ENCODE data around the gene CFAP300. TPM values are rescaled to one million over a fixed set of nuclear protein-coding genes. Genes with fewer than 3 reads are reported as not detected.
A peak's percentile ranks its signal among the peaks of the same experiment; 100 is the strongest.

CFAP300 gene
- polyA plus RNA-seq, 2 of the 4 experiments (the other 2 are of a cell fraction), result 8.2 to 17.1 TPM

GRCh38 chr11:102108734-102109440 is 61.6 kb downstream of the CFAP300 start:
- Histone ChIP-seq H3K4me2 (peak overlapping the region; percentile 84), H3K4me3 (no peak overlapping the region; the same call in 2 of the 3 replicates), H3K27ac (peak overlapping the region; percentile 99), H3K4me1 (peaks cover 18% of the 10 kb centered on the region), H3K9me3 (no peaks in the 10 kb centered on the region)
- ChIA-PET CTCF (no interaction called here), POLR2A (interaction anchor here (1.2 kb wide), 1 partner anchor 160 kb away, joined by 3 read pairs; no protein-coding TSS in a partner anchor)
- DNase-seq (ENCODE audit: low read depth in 1 of 2, low spot score in 1 of 2) (no peak), FAIRE-seq (no peak), ATAC-seq (no peak)
- TF ChIP-seq BCL3 (IDR thresholded peaks at IDR 0.05) (no peak), FOSB (CRISPR knock-in tag; IDR thresholded peaks at IDR 0.05) (no peak), ZFP36 (IDR thresholded peaks at IDR 0.05; ENCODE audit: borderline replicate concordance, partially characterized antibody) (no peak), ZSCAN20 (CRISPR knock-in tag; IDR thresholded peaks at IDR 0.05) (no peak), CEBPB (IDR thresholded peaks at IDR 0.05) (no peak), SREBF2 (IDR thresholded peaks at IDR 0.05) (no peak), POLR2AphosphoS2 (conservative IDR thresholded peaks at IDR 0.05; ENCODE audit: low read length) (no peak), RARB (CRISPR knock-in tag; IDR thresholded peaks at IDR 0.05) (no peak), TFCP2L1 (CRISPR knock-in tag; IDR thresholded peaks at IDR 0.05) (no peak), NPAS2 (CRISPR knock-in tag; IDR thresholded peaks at IDR 0.05; ENCODE audit: borderline replicate concordance) (no peak)
- TF ChIP-seq, protein P1, sequence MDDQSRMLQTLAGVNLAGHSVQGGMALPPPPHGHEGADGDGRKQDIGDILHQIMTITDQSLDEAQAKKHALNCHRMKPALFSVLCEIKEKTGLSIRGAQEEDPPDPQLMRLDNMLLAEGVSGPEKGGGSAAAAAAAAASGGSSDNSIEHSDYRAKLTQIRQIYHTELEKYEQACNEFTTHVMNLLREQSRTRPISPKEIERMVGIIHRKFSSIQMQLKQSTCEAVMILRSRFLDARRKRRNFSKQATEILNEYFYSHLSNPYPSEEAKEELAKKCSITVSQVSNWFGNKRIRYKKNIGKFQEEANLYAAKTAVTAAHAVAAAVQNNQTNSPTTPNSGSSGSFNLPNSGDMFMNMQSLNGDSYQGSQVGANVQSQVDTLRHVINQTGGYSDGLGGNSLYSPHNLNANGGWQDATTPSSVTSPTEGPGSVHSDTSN (IDR thresholded peaks at IDR 0.05), result no peak
- TF ChIP-seq, protein P2, sequence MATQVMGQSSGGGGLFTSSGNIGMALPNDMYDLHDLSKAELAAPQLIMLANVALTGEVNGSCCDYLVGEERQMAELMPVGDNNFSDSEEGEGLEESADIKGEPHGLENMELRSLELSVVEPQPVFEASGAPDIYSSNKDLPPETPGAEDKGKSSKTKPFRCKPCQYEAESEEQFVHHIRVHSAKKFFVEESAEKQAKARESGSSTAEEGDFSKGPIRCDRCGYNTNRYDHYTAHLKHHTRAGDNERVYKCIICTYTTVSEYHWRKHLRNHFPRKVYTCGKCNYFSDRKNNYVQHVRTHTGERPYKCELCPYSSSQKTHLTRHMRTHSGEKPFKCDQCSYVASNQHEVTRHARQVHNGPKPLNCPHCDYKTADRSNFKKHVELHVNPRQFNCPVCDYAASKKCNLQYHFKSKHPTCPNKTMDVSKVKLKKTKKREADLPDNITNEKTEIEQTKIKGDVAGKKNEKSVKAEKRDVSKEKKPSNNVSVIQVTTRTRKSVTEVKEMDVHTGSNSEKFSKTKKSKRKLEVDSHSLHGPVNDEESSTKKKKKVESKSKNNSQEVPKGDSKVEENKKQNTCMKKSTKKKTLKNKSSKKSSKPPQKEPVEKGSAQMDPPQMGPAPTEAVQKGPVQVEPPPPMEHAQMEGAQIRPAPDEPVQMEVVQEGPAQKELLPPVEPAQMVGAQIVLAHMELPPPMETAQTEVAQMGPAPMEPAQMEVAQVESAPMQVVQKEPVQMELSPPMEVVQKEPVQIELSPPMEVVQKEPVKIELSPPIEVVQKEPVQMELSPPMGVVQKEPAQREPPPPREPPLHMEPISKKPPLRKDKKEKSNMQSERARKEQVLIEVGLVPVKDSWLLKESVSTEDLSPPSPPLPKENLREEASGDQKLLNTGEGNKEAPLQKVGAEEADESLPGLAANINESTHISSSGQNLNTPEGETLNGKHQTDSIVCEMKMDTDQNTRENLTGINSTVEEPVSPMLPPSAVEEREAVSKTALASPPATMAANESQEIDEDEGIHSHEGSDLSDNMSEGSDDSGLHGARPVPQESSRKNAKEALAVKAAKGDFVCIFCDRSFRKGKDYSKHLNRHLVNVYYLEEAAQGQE (IDR thresholded peaks at IDR 0.05), result no peak
- TF ChIP-seq, protein P3, sequence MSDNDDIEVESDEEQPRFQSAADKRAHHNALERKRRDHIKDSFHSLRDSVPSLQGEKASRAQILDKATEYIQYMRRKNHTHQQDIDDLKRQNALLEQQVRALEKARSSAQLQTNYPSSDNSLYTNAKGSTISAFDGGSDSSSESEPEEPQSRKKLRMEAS (IDR thresholded peaks at IDR 0.05), result no peak
- WGBS (ENCODE audit: missing lambda C conversion rate), result 76% methylated on average over 3 of the region's 3 CpGs

DNA sequence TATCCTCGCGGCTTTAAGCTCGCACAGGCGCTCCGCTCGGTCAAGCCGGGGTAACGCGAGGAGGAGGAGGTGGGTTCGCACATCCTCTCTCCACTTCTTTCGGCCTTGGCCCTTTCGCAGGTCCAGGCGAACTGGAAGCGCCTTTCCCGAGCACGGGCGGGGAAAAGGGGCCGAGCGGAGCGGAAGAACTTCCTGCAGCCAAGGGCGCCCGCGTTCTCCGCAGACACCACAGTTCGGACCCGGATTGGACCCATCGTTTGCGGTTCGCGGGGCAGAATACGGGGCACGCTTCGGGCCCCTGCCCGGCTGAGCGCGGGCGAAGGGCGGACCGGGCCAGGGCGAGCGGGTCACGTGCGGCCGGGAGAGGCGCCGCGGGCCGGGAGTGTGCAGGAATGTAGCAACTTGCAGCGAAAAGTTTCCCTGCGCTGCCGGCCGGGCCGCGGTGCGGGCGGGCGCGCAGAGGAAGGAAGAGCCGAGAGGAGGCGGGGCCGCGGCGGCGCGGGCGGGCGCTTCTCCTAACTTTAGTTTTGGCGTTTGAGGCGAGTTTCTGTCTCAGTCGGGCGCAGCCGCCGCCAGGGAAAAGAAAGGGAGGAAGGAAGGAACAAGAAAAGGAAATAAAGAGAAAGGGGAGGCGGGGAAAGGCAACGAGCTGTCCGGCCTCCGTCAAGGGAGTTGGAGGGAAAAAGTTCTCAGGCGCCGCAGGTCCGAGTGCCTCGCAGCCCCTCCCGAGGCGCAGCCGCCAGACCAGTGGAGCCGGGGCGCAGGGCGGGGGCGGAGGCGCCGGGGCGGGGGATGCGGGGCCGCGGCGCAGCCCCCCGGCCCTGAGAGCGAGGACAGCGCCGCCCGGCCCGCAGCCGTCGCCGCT is 62.9 kb downstream of the CFAP300 start, which contains the start of gene YAP1:
Gene YAP1 (plus strand): TSS at position 552 of the 865 bp plus-strand sequence. CDS start 402 bp downstream, outside the sequence.
- Histone ChIP-seq H3K9me3 (no peaks in the 10 kb centered on the region), H3K4me1 (peaks cover 31% of the 10 kb centered on the region), H3K4me3 (peak within 1 kb of the TSS; percentile 90), H3K4me2 (peak within 1 kb of the TSS; percentile 84), H3K27ac (peak within 1 kb of the TSS; percentile 99)
- 1% methylated on average over 44 of the region's 104 CpGs for WGBS (ENCODE audit: missing lambda C conversion rate)
- FAIRE-seq (no peak), DNase-seq (ENCODE audit: low read depth in 1 of 2, low spot score in 1 of 2) (peak; percentile 25 to 93), ATAC-seq (peak; percentile 64 to 77)
- POLR2A ChIA-PET, result interaction anchor here (1.0 to 1.8 kb wide), 3 partner anchors 73 to 159 kb away, joined by 3 to 5 read pairs (median 4); no protein-coding TSS in a partner anchor
- CTCF ChIA-PET, result interaction anchor here (0.9 to 2.2 kb wide), 2 partner anchors 55 to 158 kb away, joined by 5 to 9 read pairs; no protein-coding TSS in a partner anchor
- TF ChIP-seq, protein P4, sequence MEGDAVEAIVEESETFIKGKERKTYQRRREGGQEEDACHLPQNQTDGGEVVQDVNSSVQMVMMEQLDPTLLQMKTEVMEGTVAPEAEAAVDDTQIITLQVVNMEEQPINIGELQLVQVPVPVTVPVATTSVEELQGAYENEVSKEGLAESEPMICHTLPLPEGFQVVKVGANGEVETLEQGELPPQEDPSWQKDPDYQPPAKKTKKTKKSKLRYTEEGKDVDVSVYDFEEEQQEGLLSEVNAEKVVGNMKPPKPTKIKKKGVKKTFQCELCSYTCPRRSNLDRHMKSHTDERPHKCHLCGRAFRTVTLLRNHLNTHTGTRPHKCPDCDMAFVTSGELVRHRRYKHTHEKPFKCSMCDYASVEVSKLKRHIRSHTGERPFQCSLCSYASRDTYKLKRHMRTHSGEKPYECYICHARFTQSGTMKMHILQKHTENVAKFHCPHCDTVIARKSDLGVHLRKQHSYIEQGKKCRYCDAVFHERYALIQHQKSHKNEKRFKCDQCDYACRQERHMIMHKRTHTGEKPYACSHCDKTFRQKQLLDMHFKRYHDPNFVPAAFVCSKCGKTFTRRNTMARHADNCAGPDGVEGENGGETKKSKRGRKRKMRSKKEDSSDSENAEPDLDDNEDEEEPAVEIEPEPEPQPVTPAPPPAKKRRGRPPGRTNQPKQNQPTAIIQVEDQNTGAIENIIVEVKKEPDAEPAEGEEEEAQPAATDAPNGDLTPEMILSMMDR (IDR thresholded peaks at IDR 0.05), result no peak
- TF ChIP-seq EP300 (IDR thresholded peaks at IDR 0.05) (no peak), NFE2L2 (conservative IDR thresholded peaks at IDR 0.05; ENCODE audit: low read length) (no peak), TFCP2L1 (CRISPR knock-in tag; IDR thresholded peaks at IDR 0.05) (no peak), POLR2A (IDR thresholded peaks at IDR 0.05; ENCODE audit: low read length) (peak; percentile 25; the same call in 1 of the 2 replicates), HMGXB4 (CRISPR knock-in tag; IDR thresholded peaks at IDR 0.05; ENCODE audit: borderline replicate concordance) (no peak), EHF (CRISPR knock-in tag; IDR thresholded peaks at IDR 0.05) (no peak), NR3C1 (IDR thresholded peaks at IDR 0.05) (no peak), HDAC2 (IDR thresholded peaks at IDR 0.05) (no peak), ZNF302 (CRISPR knock-in tag; IDR thresholded peaks at IDR 0.05) (no peak)
- TF ChIP-seq, protein P5, sequence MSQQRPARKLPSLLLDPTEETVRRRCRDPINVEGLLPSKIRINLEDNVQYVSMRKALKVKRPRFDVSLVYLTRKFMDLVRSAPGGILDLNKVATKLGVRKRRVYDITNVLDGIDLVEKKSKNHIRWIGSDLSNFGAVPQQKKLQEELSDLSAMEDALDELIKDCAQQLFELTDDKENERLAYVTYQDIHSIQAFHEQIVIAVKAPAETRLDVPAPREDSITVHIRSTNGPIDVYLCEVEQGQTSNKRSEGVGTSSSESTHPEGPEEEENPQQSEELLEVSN (IDR thresholded peaks at IDR 0.05; ENCODE audit: borderline replicate concordance, low read depth), result peak; percentile 51; the same call in 1 of the 2 replicates

All from A549 (cell line).